Body of pancreas (tissue), 4 donors: ENCODE results near the gene BAG3. TPM values are rescaled to one million over a fixed set of nuclear protein-coding genes. Genes with fewer than 3 reads are reported as not detected.

ENCODE experiments used
- ATAC-seq: fragments of 150-250 bp; one replicate; pipeline ENCODE4 v1.9.1; 2016
- DNase-seq, 4 donors: peaks; one replicate each; pipeline ENCODE4 v3.0.0-alpha.2; 2019
- H3K27ac ChIP-seq, 4 donors: fragments of 200-600 bp; sonication (generic); 1 replicate in 3 of 4; 2 replicates in 1 of 4; pipeline versions ENCODE4 v1.5.1 to v1.6.1; 2016 to 2019; ENCODE audit warnings: mild to moderate bottlenecking in 1 of 4, mixed read lengths in 1 of 4, moderate library complexity in 1 of 4
- H3K27me3 ChIP-seq, 2 donors: fragments of 200-600 bp; sonication (generic); one replicate each; pipeline ENCODE4 v1.6.0; 2016; ENCODE audit warnings: mild to moderate bottlenecking in 1 of 2
- H3K36me3 ChIP-seq, 2 donors: fragments of 200-600 bp; sonication (generic); replicated peaks in 1 of 2; 2 replicates each; pipeline ENCODE4 v1.5.1; 2016; ENCODE audit warnings: low read depth in 2 of 2; ENCODE audit not compliant: insufficient read depth in 1 of 2
- H3K4me1 ChIP-seq: fragments of 200-600 bp; sonication (generic); one replicate; pipeline ENCODE4 v1.6.0; 2016
- H3K4me3 ChIP-seq, 2 donors: fragments of 200-600 bp; sonication (generic); 1 replicate in 1 of 2; 2 replicates in 1 of 2; pipeline ENCODE4 v1.5.1; 2016 to 2019
- H3K9me3 ChIP-seq, 3 donors: fragments of 200-600 bp; sonication (generic); 1 replicate in 2 of 3; 2 replicates in 1 of 3; pipeline ENCODE4 v1.5.1; 2016
- CTCF ChIP-seq, 7 experiments: fragments of 450-650 bp in 4 of 7; fragments of 200-600 bp in 3 of 7; sonication (generic) in 3 of 7; IDR thresholded peaks; one replicate each; pipeline ENCODE4 v1.5.1; 2016 to 2019; ENCODE audit warnings: antibody characterized with exemption in 7 of 7
- POLR2A ChIP-seq, 3 donors: fragments of 450-650 bp; IDR thresholded peaks; one replicate each; pipeline ENCODE4 v1.6.1; 2016; ENCODE audit warnings: antibody characterized with exemption in 3 of 3, mild to moderate bottlenecking in 2 of 3
- WGBS, 2 donors: methylation state at CpG; one replicate each; pipeline ENCODE4 v1.1.5; 2017; 5-methylcytosine and 5-hydroxymethylcytosine counted together
- intact Hi-C: fragments of 100-400 bp; cut with DNase I; formaldehyde crosslinking; loops from one replicate; pipeline ENCODE4 v1.15.1; 2023
- total RNA-seq, 2 donors: library from RNA; depleted of rRNA; stranded (reverse); fragments of >200 nt; gene quantifications; one replicate each; pipeline ENCODE4 v1.1.0, GENCODE V29; 2016

BAG3 gene
- total RNA-seq, 2 donors from 2014 or later: 11.9 to 17.5 TPM

DNA sequence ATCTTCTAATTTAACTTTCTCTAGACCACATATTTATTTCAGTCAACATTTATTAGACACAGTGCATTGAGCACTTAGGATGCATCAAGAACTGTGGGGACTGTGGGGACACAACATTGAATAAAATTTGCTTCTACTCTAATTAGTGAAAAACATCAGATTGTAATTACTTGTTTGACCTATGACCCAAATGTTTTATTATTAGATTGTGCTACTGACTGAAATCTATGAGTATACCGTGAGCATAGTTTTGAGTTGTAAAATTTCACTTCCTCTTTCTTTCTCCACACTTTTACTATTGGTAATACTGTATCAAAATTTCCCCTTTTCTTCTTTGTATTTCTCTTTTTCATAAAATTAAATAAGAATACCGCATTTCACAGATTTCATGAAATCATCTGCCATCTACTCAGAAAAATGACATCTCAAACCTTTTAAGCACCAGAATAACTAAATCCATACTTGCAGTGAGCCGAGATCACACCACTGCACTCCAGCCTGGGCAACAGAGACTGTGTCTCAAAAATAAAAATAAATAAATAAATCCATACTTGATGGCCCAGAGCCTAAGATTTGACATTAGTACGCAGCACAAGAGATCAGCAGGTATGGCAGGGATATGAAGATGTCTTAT lies 49.3 kb downstream of the BAG3 start:
- no peaks in the 10 kb centered on the region for H3K36me3 ChIP-seq
- no peak for ATAC-seq
- no peak for TF ChIP-seq CTCF (IDR thresholded peaks at IDR 0.05)
- no peak for TF ChIP-seq POLR2A (IDR thresholded peaks at IDR 0.05)

GRCh38 chr10:119701861-119702260 lies 50.7 kb downstream of the BAG3 start:
- Histone ChIP-seq H3K27ac (no peak overlapping the region), H3K4me1 (no peaks in the 10 kb centered on the region), H3K9me3 (no peaks in the 10 kb centered on the region), H3K4me3 (no peak overlapping the region), H3K36me3 (no peaks in the 10 kb centered on the region), H3K27me3 (no peaks in the 10 kb centered on the region)
- intact Hi-C loops: no loop called here
- no peak for DNase-seq
- TF ChIP-seq CTCF (IDR thresholded peaks at IDR 0.05) (no peak), POLR2A (IDR thresholded peaks at IDR 0.05) (no peak)
- WGBS, 2 donors: 37 to 59% methylated on average over 7 of the region's 7 CpGs
- ATAC-seq: no peak

More for the DNA sequence above, 49.3 kb downstream of the BAG3 start:
- no peak for DNase-seq
- no peaks in the 10 kb centered on the region for H3K4me1 ChIP-seq
- intact Hi-C loops: no loop called here
- no peak overlapping the region for H3K4me3 ChIP-seq
- H3K27ac ChIP-seq: no peak overlapping the region
- no peaks in the 10 kb centered on the region for H3K9me3 ChIP-seq
- no peaks in the 10 kb centered on the region for H3K27me3 ChIP-seq
- WGBS, 2 donors: 75 to 88% methylated on average over 4 of the region's 4 CpGs

DNA sequence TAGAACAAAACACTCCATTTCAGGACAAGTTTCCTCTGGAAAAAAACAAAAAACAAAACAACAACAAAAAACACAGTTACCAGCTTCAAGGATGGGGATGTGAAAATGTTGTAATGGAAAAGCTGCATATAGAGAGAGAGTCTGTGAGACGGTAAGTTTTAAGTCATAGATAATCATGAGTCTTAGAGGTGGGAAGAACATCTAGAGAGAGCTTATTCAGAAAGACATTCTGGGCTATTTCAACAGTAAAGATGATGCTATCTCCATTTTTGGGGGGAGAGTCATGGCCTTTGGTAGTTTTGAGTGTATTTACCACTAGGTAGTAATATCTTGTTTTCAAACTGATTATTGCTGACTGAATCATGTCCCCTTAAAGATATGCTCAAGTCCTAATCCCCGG lies 51.4 kb downstream of the BAG3 start:
- intact Hi-C loops: no loop called here
- no peak for DNase-seq
- no peaks in the 10 kb centered on the region for H3K9me3 ChIP-seq
- H3K27me3 ChIP-seq: no peaks in the 10 kb centered on the region
- WGBS, 2 donors: 82 to 85% methylated on average over 2 of the region's 2 CpGs
- H3K27ac ChIP-seq: no peak overlapping the region
- no peaks in the 10 kb centered on the region for H3K36me3 ChIP-seq
- no peaks in the 10 kb centered on the region for H3K4me1 ChIP-seq
- TF ChIP-seq POLR2A (IDR thresholded peaks at IDR 0.05) (no peak), CTCF (IDR thresholded peaks at IDR 0.05) (no peak)
- ATAC-seq: no peak
- H3K4me3 ChIP-seq: no peak overlapping the region

- Histone ChIP-seq H3K36me3 (no peaks in the 10 kb centered on the region), H3K4me1 (no peaks in the 10 kb centered on the region), H3K27ac (no peak overlapping the region), H3K9me3 (no peaks in the 10 kb centered on the region), H3K4me3 (no peak overlapping the region), H3K27me3 (no peaks in the 10 kb centered on the region)
- WGBS, 2 donors: 77 to 83% methylated on average over 9 of the region's 9 CpGs
- TF ChIP-seq CTCF (IDR thresholded peaks at IDR 0.05): no peak
- TF ChIP-seq POLR2A (IDR thresholded peaks at IDR 0.05): no peak
- DNase-seq (no peak), ATAC-seq (no peak)
- intact Hi-C loops: no loop called here
These were observed 52.8 kb downstream of the BAG3 start for GRCh38 chr10:119703903-119704508.

DNA sequence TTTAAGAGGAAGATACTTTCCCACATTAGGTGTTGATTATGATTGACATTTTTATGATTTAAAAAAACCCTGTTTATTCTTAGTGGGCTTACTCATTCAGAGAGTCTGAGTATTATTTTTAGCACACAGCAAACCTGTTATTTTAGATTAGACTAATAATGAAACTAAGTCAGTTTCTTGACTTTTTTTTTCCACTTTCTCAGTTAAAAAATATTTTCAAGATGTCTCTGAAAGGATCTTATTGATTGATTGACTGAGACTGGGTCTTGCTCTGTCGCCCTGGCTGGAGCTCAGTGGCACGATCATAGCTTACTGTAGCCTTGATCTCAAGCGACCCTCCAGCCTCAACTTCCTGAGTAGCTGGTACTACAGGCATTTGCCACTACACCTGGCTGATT lies 54.3 kb downstream of the BAG3 start:
- no peak for TF ChIP-seq POLR2A (IDR thresholded peaks at IDR 0.05)
- no peak for TF ChIP-seq CTCF (IDR thresholded peaks at IDR 0.05)
- H3K36me3 ChIP-seq: no peaks in the 10 kb centered on the region
- DNase-seq (no peak), ATAC-seq (no peak)
- H3K4me1 ChIP-seq: no peaks in the 10 kb centered on the region
- H3K27ac ChIP-seq: no peak overlapping the region
- 78 to 87% methylated on average over 3 of the region's 3 CpGs for WGBS, 2 donors
- intact Hi-C loops: no loop called here
- H3K9me3 ChIP-seq: no peaks in the 10 kb centered on the region
- H3K27me3 ChIP-seq: no peaks in the 10 kb centered on the region
- no peak overlapping the region for H3K4me3 ChIP-seq
